ACC112 (cell line): ENCODE data around the gene ERBB4.

Experiments used
- H2AFZ ChIP-seq: fragments of 200-600 bp; sonication (generic); one replicate; pipeline ENCODE4 v1.6.0; 2017; ENCODE audit warnings: antibody characterized with exemption, low read length; ENCODE audit not compliant: unreplicated experiment
- H3K27ac ChIP-seq: fragments of 200-600 bp; sonication (generic); 2 replicates; pipeline ENCODE4 v1.5.1; 2014; ENCODE audit warnings: low read depth, mild to moderate bottlenecking, antibody characterized with exemption, low read length, moderate library complexity
- H3K27me3 ChIP-seq: fragments of 200-600 bp; sonication (generic); 2 replicates; pipeline ENCODE4 v1.6.1; 2014; ENCODE audit warnings: mild to moderate bottlenecking, antibody characterized with exemption, low read length, moderate library complexity, mixed read lengths; ENCODE audit not compliant: insufficient read depth
- H3K36me3 ChIP-seq: fragments of 200-600 bp; sonication (generic); 2 replicates; pipeline ENCODE4 v1.6.1; 2016; ENCODE audit warnings: mild to moderate bottlenecking, antibody characterized with exemption, low read length, moderate library complexity, mixed read lengths; ENCODE audit not compliant: insufficient read depth
- H3K4me1 ChIP-seq: fragments of 200-600 bp; sonication (generic); one replicate; pipeline ENCODE4 v1.6.1; 2016; ENCODE audit warnings: low read length, mixed read lengths; ENCODE audit not compliant: insufficient read depth, unreplicated experiment, control insufficient read depth
- H3K4me3 ChIP-seq: fragments of 200-600 bp; sonication (generic); 2 replicates; pipeline ENCODE4 v1.5.1; 2014; ENCODE audit warnings: mild to moderate bottlenecking, low read depth, low read length
- H3K79me2 ChIP-seq: fragments of 200-600 bp; sonication (generic); one replicate; pipeline ENCODE4 v1.6.0; 2016; ENCODE audit warnings: low read length; ENCODE audit not compliant: control insufficient read depth, unreplicated experiment, insufficient read depth

The ERBB4 gene

DNA sequence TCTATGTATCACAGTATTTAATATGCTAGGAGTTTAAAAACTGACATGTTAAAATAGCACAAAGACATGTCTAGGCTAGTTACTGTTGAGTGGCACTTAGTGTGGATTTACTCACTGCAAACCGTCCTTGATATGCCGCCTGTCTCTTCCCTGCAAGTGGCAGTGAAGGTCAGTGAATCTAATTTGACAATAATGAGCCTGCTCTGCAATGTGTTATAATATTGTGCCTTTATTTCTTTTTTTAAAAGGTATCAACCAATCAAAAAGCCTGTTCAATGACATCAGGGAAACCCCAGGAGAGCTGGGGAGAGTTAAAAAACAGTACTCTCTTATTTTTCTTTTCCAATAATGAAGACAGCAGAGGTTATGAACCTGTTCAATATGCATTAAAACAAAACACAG lies 384.1 kb downstream of the ERBB4 start:
- Histone ChIP-seq H3K79me2 (no peaks in the 10 kb centered on the region), H2AFZ (no peak overlapping the region), H3K27me3 (no peaks in the 10 kb centered on the region), H3K4me3 (no peak overlapping the region), H3K4me1 (peaks cover 12% of the 10 kb centered on the region), H3K27ac (no peak overlapping the region), H3K36me3 (no peaks in the 10 kb centered on the region)

DNA sequence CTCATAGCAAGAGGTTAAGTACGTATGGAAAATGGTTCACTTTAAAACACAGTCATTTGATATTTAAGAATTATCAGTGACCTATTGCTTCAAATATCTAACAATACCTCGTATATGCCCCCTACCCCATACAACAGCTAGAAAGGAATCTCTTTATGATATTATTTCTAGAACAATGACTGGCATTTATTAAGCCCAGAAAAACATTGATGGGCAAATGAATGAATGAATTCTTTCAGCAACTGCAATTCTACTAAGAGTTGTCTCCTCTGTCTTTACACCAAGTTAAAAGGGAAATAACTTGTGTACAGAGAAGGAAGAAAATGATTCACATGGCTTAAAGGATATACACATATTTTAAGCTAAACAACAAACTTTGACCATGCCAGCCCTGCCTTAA lies 384.7 kb downstream of the ERBB4 start:
- Histone ChIP-seq H2AFZ (no peak overlapping the region), H3K4me1 (peaks cover 12% of the 10 kb centered on the region), H3K27ac (no peak overlapping the region), H3K27me3 (no peaks in the 10 kb centered on the region), H3K4me3 (no peak overlapping the region), H3K79me2 (no peaks in the 10 kb centered on the region), H3K36me3 (no peaks in the 10 kb centered on the region)

DNA sequence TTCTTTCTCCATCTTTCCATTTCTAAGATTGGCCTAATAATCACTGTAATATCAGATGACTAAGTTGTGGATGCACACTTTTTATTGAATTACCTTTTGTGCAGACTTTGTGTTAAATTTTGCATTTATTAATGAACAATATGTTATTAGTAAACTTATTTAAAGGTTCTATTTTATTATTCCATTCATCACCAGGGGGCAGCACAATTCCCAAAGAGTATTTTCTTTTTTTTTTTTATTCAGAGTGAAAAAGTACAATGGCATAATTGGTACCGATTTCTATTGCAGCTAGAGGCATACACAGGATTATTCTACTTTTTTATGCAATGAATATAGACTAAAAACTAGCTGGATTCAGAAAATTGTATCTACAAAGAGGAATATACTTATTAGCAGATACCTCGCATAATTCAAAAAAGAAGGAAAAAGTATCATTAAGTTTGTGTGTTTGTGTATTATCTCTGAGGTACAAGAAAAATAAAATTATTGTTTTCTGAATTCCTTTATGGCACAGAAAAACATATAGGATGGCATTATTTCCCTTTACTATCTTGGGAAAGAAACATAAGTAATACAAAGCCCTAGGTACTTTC lies 390.6 kb downstream of the ERBB4 start:
- no peaks in the 10 kb centered on the region for H3K27me3 ChIP-seq
- H3K79me2 ChIP-seq, result no peaks in the 10 kb centered on the region
- H3K4me3 ChIP-seq, result no peak overlapping the region
- peaks cover 9% of the 10 kb centered on the region for H3K4me1 ChIP-seq
- H3K27ac ChIP-seq, result no peak overlapping the region
- H2AFZ ChIP-seq, result no peak overlapping the region
- H3K36me3 ChIP-seq, result no peaks in the 10 kb centered on the region

DNA sequence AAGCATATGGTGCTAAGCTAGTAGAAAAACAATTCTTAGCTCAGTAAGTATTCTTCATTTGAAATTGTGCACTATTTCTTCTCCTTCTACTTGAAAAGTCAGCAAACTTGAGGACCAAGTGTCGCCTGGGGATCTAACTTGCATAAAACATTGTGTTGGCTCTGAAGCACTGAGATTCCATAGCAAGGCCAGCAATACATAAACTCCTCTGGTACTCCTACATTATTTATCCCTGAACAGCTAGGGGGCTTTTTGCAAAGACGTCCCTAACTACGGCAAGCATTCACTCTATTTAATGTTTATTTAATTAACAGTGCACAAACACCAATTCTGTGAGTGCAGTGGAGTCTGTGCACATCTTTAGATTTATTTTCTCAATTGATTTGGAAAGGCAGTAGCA lies 392.2 kb downstream of the ERBB4 start:
- no peak overlapping the region for H2AFZ ChIP-seq
- no peak overlapping the region for H3K27ac ChIP-seq
- peaks cover 9% of the 10 kb centered on the region for H3K4me1 ChIP-seq
- H3K27me3 ChIP-seq, result no peaks in the 10 kb centered on the region
- H3K4me3 ChIP-seq, result no peak overlapping the region
- H3K36me3 ChIP-seq, result no peaks in the 10 kb centered on the region
- no peaks in the 10 kb centered on the region for H3K79me2 ChIP-seq

DNA sequence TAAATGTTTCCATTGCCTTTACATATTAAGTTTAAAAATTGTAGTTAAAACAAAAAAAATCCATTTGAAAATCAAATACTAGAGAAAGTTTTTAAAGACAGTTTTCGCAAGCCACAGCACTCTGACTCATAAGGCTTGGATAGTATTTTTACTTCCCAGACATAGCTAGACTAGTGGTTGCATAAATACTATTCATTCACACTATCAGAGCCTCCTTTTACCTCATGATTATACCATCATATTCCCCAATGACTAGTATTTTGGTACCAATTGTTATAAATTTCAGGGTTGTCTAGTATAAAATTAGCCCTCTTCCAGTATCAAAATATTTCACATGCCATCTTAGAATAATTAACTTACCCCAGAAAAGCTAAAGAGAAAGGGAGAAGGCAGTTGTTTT lies 393.5 kb downstream of the ERBB4 start:
- no peak overlapping the region for H3K27ac ChIP-seq

DNA sequence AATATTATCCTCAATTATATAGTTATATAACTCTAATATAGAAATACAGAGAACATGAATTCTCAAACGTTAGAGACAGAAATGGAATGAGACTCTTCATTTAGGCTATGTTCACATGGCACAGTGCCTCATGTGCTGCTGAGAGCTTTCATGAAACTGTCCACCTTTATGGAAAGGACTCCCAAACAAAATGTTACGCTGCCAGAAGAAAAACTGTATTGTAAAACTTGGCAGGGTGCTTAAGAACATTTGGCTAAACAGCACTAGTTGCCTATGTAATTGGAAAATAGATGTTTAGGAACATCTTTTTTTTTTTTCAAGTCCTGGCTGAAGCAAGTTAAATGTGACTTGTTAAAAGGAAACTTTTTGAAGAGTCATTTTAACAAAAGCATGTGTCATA lies 396.0 kb downstream of the ERBB4 start:
- Histone ChIP-seq H3K4me3 (no peak overlapping the region), H3K27ac (no peak overlapping the region), H3K27me3 (no peaks in the 10 kb centered on the region), H3K36me3 (no peaks in the 10 kb centered on the region), H2AFZ (no peak overlapping the region), H3K4me1 (peaks cover 9% of the 10 kb centered on the region), H3K79me2 (no peaks in the 10 kb centered on the region)

More for the DNA sequence above, 393.5 kb downstream of the ERBB4 start:
- Histone ChIP-seq H3K4me3 (no peak overlapping the region), H3K79me2 (no peaks in the 10 kb centered on the region), H3K36me3 (no peaks in the 10 kb centered on the region), H3K4me1 (peaks cover 9% of the 10 kb centered on the region), H2AFZ (no peak overlapping the region), H3K27me3 (no peaks in the 10 kb centered on the region)

DNA sequence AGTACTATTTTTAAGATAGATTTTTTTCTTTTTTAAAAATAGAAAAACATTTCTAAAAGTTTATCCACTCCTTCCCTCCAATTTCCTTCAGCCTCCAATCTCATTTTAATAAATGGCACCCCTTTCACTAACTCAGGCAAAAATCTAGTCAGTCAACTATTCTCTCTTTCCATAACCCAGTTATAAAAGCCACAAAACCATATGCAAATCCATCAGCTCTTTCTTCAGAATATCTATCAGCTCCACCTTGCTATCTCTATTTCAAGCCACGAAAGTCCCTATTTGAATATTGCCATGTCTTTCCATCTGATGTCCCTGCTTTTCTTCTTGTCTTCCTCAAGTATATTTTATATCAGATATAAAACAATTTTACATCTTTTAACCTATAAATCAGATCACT lies 397.1 kb downstream of the ERBB4 start:
- Histone ChIP-seq H3K36me3 (no peaks in the 10 kb centered on the region), H3K4me3 (no peak overlapping the region), H3K4me1 (peaks cover 9% of the 10 kb centered on the region), H3K27me3 (no peaks in the 10 kb centered on the region), H3K79me2 (no peaks in the 10 kb centered on the region), H2AFZ (no peak overlapping the region), H3K27ac (no peak overlapping the region)

DNA sequence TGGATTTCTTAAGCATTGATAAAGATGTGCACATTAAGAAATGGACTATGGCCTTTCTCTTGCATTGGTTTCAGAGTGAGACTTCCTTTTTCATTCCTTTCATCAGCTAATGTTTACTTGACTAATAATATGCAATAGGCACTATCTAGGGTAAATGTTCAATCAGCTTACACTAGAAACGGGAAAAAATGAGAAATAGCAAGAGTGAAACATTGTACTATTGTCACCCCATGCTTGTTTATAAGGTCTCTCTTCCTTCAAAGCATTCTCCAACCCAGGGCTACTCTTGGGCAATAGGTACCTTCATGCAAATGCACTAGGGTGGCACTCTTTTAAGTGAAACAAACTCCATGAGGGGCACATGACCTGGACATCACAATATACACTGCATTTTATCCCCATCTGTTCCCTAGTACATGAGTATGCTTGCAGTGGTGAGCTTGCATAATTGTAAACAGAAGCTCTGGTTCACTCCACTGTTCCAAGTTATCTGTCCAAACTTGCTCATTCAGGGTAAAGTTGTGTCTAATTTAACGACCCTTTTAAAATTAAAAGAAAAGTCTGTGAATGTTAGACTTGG lies 402.3 kb downstream of the ERBB4 start:
- no peaks in the 10 kb centered on the region for H3K36me3 ChIP-seq
- H3K27ac ChIP-seq, result no peak overlapping the region
- H2AFZ ChIP-seq, result peak overlapping the region; percentile 28
- H3K4me1 ChIP-seq, result peaks cover 7% of the 10 kb centered on the region
- no peaks in the 10 kb centered on the region for H3K27me3 ChIP-seq
- no peak overlapping the region for H3K4me3 ChIP-seq
- no peaks in the 10 kb centered on the region for H3K79me2 ChIP-seq

DNA sequence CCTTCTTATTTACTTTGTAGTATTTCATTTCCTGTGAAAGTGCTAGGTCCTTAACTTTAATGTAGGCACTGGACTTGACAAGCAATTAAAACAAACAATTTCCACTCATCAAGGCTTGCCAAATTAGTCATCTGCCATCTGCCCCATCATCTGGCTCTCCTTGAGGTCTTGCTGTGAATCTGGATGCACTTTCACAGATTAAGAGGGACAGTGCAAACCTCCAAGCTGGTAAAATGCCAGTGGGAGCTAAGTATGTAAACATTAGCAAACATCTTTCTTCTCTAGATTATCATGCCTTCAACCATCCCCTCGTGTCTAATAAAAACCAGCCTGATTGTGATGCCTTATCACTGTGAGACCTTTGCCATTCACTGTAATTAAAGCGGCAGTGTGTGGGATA lies 402.9 kb downstream of the ERBB4 start:
- Histone ChIP-seq H3K36me3 (no peaks in the 10 kb centered on the region), H3K4me3 (no peak overlapping the region), H3K79me2 (no peaks in the 10 kb centered on the region), H3K27me3 (no peaks in the 10 kb centered on the region), H2AFZ (peak overlapping the region; percentile 28), H3K27ac (no peak overlapping the region), H3K4me1 (peaks cover 7% of the 10 kb centered on the region)

DNA sequence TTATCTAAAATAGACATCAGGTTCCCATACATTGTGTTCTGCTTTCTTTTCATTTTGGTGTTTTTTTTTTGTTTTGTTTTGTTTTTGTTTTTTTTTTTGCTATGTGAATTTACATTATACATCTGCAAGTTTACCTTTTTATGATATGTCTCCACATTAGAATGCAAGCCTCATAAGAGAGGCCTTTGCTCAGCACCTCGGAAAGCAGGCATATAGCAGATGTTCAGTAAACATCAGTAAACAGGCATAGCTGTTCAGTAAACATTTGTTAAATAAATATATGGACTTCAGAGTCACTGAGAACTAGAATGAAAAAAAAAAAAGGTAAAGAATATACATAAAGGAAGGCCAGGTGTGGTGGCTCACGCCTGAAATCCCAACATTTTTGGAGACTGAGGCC lies 405.3 kb downstream of the ERBB4 start:
- no peaks in the 10 kb centered on the region for H3K36me3 ChIP-seq
- no peaks in the 10 kb centered on the region for H3K79me2 ChIP-seq

DNA sequence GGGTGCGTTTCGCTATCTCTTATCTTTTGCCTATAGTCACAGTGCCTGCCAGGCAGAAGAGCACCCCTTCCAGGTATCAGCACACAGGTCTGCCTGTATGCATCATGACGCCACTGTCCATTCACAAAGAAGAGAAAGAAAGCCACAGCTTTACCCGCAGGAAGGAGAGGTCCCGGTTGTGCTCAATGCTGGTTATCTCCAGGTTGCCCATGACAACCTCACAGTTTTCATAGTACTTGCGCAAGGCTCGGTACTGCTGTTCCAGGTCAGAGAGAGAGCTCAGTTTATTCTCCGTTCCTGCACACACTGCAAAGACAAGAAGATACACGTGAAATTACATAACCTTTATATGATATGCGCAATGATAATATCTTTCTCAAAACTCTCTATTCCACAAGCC lies 414.0 kb downstream of the ERBB4 start:
- no peak overlapping the region for H3K4me3 ChIP-seq
- no peaks in the 10 kb centered on the region for H3K4me1 ChIP-seq
- no peak overlapping the region for H3K27ac ChIP-seq
- H3K79me2 ChIP-seq, result no peaks in the 10 kb centered on the region
- H3K36me3 ChIP-seq, result no peaks in the 10 kb centered on the region
- peak overlapping the region; percentile 1 for H2AFZ ChIP-seq
- no peaks in the 10 kb centered on the region for H3K27me3 ChIP-seq

More for the DNA sequence above, 405.3 kb downstream of the ERBB4 start:
- no peak overlapping the region for H2AFZ ChIP-seq
- peaks cover 7% of the 10 kb centered on the region for H3K4me1 ChIP-seq
- H3K4me3 ChIP-seq, result no peak overlapping the region
- H3K27ac ChIP-seq, result no peak overlapping the region
- no peaks in the 10 kb centered on the region for H3K27me3 ChIP-seq
